Osteocyte (in vitro differentiated cells): ENCODE data around the gene SAP30L. TPM values are rescaled to one million over a fixed set of nuclear protein-coding genes. Genes with fewer than 3 reads are reported as not detected.

Experiments
- DNase-seq: peaks from one replicate; pipeline ENCODE4 v3.0.0; 2021; ENCODE audit warnings: mixed read lengths; ENCODE audit not compliant: unreplicated experiment; ENCODE audit errors: extremely low spot score
- H3K27ac Mint-ChIP-seq: one replicate; pipeline ENCODE4 v1.8.0; 2021; ENCODE audit warnings: mild to moderate bottlenecking, mixed read lengths; ENCODE audit not compliant: unreplicated experiment
- H3K27me3 Mint-ChIP-seq: one replicate; pipeline ENCODE4 v1.8.0; 2021; ENCODE audit warnings: mixed read lengths; ENCODE audit not compliant: unreplicated experiment
- H3K36me3 Mint-ChIP-seq: one replicate; pipeline ENCODE4 v1.8.0; 2021; ENCODE audit warnings: mixed read lengths; ENCODE audit not compliant: unreplicated experiment
- H3K4me1 Mint-ChIP-seq: one replicate; pipeline ENCODE4 v1.8.0; 2021; ENCODE audit warnings: mixed read lengths; ENCODE audit not compliant: unreplicated experiment
- H3K4me3 Mint-ChIP-seq: one replicate; pipeline ENCODE4 v1.8.0; 2021; ENCODE audit warnings: mild to moderate bottlenecking, moderate library complexity, mixed read lengths; ENCODE audit not compliant: unreplicated experiment
- H3K9me3 Mint-ChIP-seq: one replicate; pipeline ENCODE4 v1.8.0; 2021; ENCODE audit warnings: mixed read lengths; ENCODE audit not compliant: unreplicated experiment
- CTCF ChIP-seq: fragments of 200-600 bp; sonication (generic); IDR thresholded peaks from 2 replicates; pipeline ENCODE4 v1.5.0; 2021; ENCODE audit warnings: antibody characterized with exemption, mild to moderate bottlenecking, moderate library complexity
- total RNA-seq: library from RNA; stranded (reverse); gene quantifications from 2 replicates; pipeline ENCODE4 v1.2.1, GENCODE V29; 2021

The SAP30L gene
- total RNA-seq, 1 donor from 2014 or later: 45.9 TPM

GRCh38 chr5:154466147-154466546 lies 20.4 kb downstream of the SAP30L start:
- H3K27me3 Mint-ChIP-seq: peaks cover 32% of the 10 kb centered on the region
- no peak overlapping the region for H3K4me3 Mint-ChIP-seq
- TF ChIP-seq CTCF: no peak
- DNase-seq: no peak
- H3K36me3 Mint-ChIP-seq: peaks cover 5% of the 10 kb centered on the region
- peaks cover 2% of the 10 kb centered on the region for H3K4me1 Mint-ChIP-seq
- H3K9me3 Mint-ChIP-seq: no peaks in the 10 kb centered on the region
- H3K27ac Mint-ChIP-seq: no peak overlapping the region

- peaks cover under 1% of the 10 kb centered on the region for H3K4me1 Mint-ChIP-seq
- peaks cover 37% of the 10 kb centered on the region for H3K27me3 Mint-ChIP-seq
- H3K4me3 Mint-ChIP-seq: no peak overlapping the region
- peaks cover 5% of the 10 kb centered on the region for H3K36me3 Mint-ChIP-seq
- H3K27ac Mint-ChIP-seq: no peak overlapping the region
- no peak for TF ChIP-seq CTCF
- no peaks in the 10 kb centered on the region for H3K9me3 Mint-ChIP-seq
- DNase-seq: no peak
Observed at GRCh38 chr5:154466671-154467070, 20.9 kb downstream of the SAP30L start.

GRCh38 chr5:154467655-154468354 lies 22.0 kb downstream of the SAP30L start:
- peak; percentile 91 for DNase-seq
- Mint-ChIP-seq H3K27me3 (peaks cover 48% of the 10 kb centered on the region), H3K4me3 (no peak overlapping the region), H3K36me3 (peaks cover 3% of the 10 kb centered on the region), H3K4me1 (peaks cover 2% of the 10 kb centered on the region), H3K27ac (no peak overlapping the region), H3K9me3 (no peaks in the 10 kb centered on the region)
- peak; percentile 95 for TF ChIP-seq CTCF

- peaks cover 2% of the 10 kb centered on the region for H3K36me3 Mint-ChIP-seq
- TF ChIP-seq CTCF: no peak
- H3K27ac Mint-ChIP-seq: no peak overlapping the region
- no peaks in the 10 kb centered on the region for H3K9me3 Mint-ChIP-seq
- no peak for DNase-seq
- no peak overlapping the region for H3K4me3 Mint-ChIP-seq
- H3K4me1 Mint-ChIP-seq: peaks cover 20% of the 10 kb centered on the region
- H3K27me3 Mint-ChIP-seq: peaks cover 72% of the 10 kb centered on the region
Observed at GRCh38 chr5:154470137-154470536, 24.3 kb downstream of the SAP30L start.

GRCh38 chr5:154470947-154471870 lies 25.4 kb downstream of the SAP30L start:
- Mint-ChIP-seq H3K4me1 (peaks cover 29% of the 10 kb centered on the region), H3K4me3 (no peak overlapping the region), H3K27ac (no peak overlapping the region), H3K27me3 (peaks cover 82% of the 10 kb centered on the region), H3K36me3 (peaks cover 2% of the 10 kb centered on the region), H3K9me3 (no peaks in the 10 kb centered on the region)
- DNase-seq: no peak
- TF ChIP-seq CTCF: no peak
